Ovary (tissue), 3 donors: ENCODE data around the gene CNKSR3.

Source experiments
- EP300 ChIP-seq: sonication (generic); formaldehyde crosslinking; IDR thresholded peaks from one replicate; pipeline ENCODE4 v1.6.1; 2017; ENCODE audit warnings: antibody characterized with exemption
- POLR2A ChIP-seq: fragments of 450-650 bp; IDR thresholded peaks from one replicate; pipeline ENCODE4 v1.6.1; 2017; ENCODE audit warnings: antibody characterized with exemption, mild to moderate bottlenecking, moderate library complexity
- TF ChIP-seq, protein P1 (sequence below), 3 donors: fragments of 450-650 bp in 2 of 3; fragments of 200-600 bp in 1 of 3; IDR thresholded peaks; one replicate each; pipeline versions ENCODE4 v1.5.1 to v1.8.0; 2016 to 2022; ENCODE audit warnings: antibody characterized with exemption in 3 of 3, mild to moderate bottlenecking in 1 of 3
- donor health status: DM: no; HTN: no; CAD: no.

DNA sequence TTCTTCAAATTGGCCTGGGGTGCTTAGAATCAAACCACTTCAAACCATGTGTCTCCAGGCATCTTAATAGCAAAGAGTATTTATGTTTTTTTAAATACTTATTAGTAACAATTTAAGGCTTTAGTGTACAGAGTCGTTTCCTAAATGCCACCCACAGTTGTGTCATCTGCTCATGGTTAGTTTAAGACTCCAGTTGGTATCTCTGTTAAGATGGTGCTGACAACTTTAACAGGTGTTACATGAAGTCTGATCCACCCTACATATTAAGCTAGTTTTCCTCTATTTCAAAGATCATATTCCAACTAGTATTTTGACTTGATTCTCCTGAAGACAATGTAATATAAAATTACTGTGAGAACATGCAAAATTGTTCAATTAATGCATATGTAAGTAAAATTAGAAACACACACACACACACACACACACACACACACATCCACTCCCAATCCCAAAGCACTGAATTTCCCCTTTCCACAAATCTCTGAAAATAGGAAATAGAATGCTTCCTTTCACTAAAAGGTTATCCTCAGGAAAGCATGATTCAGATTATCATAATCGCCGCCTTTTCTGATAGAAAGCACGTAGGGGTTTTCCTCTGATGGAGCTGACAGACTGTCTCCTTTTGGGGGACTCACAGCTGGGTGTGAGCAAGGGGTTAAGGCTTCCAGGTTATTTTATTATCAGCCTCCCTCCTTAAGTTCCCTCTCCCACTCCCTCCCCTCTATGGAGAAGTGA is 10.5 kb downstream of the CNKSR3 start:
- TF ChIP-seq POLR2A (no peak), EP300 (no peak)
- TF ChIP-seq, protein P1, sequence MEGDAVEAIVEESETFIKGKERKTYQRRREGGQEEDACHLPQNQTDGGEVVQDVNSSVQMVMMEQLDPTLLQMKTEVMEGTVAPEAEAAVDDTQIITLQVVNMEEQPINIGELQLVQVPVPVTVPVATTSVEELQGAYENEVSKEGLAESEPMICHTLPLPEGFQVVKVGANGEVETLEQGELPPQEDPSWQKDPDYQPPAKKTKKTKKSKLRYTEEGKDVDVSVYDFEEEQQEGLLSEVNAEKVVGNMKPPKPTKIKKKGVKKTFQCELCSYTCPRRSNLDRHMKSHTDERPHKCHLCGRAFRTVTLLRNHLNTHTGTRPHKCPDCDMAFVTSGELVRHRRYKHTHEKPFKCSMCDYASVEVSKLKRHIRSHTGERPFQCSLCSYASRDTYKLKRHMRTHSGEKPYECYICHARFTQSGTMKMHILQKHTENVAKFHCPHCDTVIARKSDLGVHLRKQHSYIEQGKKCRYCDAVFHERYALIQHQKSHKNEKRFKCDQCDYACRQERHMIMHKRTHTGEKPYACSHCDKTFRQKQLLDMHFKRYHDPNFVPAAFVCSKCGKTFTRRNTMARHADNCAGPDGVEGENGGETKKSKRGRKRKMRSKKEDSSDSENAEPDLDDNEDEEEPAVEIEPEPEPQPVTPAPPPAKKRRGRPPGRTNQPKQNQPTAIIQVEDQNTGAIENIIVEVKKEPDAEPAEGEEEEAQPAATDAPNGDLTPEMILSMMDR (IDR thresholded peaks at IDR 0.05) = no peak
